ENCODE measurements around the gene FUBP1. TPM values are rescaled to one million over a fixed set of nuclear protein-coding genes. Genes with fewer than 3 reads are reported as not detected.

FUBP1 gene
- total RNA-seq, 1 donor, result 125 TPM

GRCh38 chr1:77958850-77959249 lies 20.0 kb downstream of the FUBP1 start:
- H3K4me3 ChIP-seq (ENCODE audit: low read depth, low read length), result no peak overlapping the region
- DNase-seq (ENCODE audit: low read depth), result no peak
- no peak for TF ChIP-seq CTCF (IDR thresholded peaks at IDR 0.05; ENCODE audit: insufficient read depth, low read depth, low read length)

GRCh38 chr1:77958391-77958790 lies 20.5 kb downstream of the FUBP1 start:
- H3K4me3 ChIP-seq (ENCODE audit: low read depth, low read length), result no peak overlapping the region
- TF ChIP-seq CTCF (IDR thresholded peaks at IDR 0.05; ENCODE audit: insufficient read depth, low read depth, low read length), result no peak
- no peak for DNase-seq (ENCODE audit: low read depth)

DNA sequence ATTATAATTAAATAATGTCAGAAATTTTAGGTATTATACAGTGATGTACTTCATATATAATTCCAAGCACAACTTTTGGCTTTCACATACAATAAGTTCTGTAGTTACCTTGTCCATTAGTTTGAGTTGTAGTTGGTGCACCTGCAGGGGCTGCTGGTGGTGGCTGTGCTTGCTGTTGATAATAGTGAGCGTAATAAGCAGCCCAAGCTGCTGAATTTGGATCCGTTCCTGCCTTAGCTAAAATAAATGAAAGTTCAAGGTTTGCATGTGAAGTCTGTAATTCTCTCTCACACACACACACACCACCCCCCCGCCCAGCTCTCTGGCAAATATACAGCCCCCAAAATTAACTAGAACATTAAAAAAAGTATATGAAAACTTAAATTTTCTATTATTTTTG lies 22.4 kb downstream of the FUBP1 start:
- TF ChIP-seq CTCF (IDR thresholded peaks at IDR 0.05; ENCODE audit: insufficient read depth, low read depth, low read length), result no peak
- H3K4me3 ChIP-seq (ENCODE audit: low read depth, low read length), result no peak overlapping the region
- DNase-seq (ENCODE audit: low read depth), result no peak

GRCh38 chr1:77955709-77956108 lies 23.2 kb downstream of the FUBP1 start:
- TF ChIP-seq CTCF (IDR thresholded peaks at IDR 0.05; ENCODE audit: insufficient read depth, low read depth, low read length), result no peak
- no peak overlapping the region for H3K4me3 ChIP-seq (ENCODE audit: low read depth, low read length)
- DNase-seq (ENCODE audit: low read depth), result no peak

DNA sequence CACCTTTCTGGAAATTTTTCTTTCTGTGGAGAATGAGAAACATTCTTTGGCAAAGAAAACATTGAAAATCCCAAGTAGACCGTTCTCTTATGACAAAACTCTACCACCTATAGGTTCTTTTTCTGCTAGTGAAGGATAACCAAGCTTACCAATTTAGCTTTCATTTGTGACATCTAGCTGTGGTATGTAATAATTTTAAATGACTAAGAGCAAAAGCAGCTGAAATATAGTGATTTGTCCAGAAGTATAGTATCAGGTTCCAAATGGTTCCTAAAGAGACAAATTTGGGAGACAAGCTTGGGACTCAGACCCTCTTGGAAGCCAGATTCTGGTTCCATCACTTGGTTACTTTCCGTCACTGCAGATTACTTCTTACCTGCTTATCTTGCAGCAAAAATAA lies 24.4 kb downstream of the FUBP1 start:
- no peak for DNase-seq (ENCODE audit: low read depth)
- no peak overlapping the region for H3K4me3 ChIP-seq (ENCODE audit: low read depth, low read length)
- TF ChIP-seq CTCF (IDR thresholded peaks at IDR 0.05; ENCODE audit: insufficient read depth, low read depth, low read length), result no peak

DNA sequence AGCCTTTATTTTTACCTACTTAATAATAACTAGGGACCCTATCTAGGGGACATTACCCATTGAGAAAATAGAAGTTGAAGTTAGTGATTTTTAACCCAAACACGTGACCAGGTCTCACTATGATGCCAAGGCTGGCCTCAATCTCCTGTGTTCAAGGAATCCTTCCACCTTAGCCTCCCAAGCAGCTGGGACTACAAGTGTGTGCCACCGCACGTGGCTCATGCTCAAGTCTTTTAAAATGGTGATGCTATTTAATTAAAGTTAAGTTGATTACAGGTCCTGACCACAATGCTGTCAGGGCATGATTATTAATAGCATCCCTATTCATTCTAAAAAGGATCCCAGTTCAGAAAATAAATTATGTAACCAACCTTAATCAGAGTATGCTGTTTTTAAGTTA lies 25.0 kb downstream of the FUBP1 start:
- TF ChIP-seq CTCF (IDR thresholded peaks at IDR 0.05; ENCODE audit: insufficient read depth, low read depth, low read length), result no peak
- H3K4me3 ChIP-seq (ENCODE audit: low read depth, low read length), result no peak overlapping the region
- no peak for DNase-seq (ENCODE audit: low read depth)

GRCh38 chr1:77951328-77951727 lies 27.5 kb downstream of the FUBP1 start:
- TF ChIP-seq CTCF (IDR thresholded peaks at IDR 0.05; ENCODE audit: insufficient read depth, low read depth, low read length), result no peak
- no peak for DNase-seq (ENCODE audit: low read depth)
- H3K4me3 ChIP-seq (ENCODE audit: low read depth, low read length), result no peak overlapping the region

Data from fibroblast of villous mesenchyme (primary cell).